Endothelial cell of umbilical vein (primary cell): ENCODE measurements around the gene DGKD. TPM values are rescaled to one million over a fixed set of nuclear protein-coding genes. Genes with fewer than 3 reads are reported as not detected.
A peak's percentile ranks its signal among the peaks of the same experiment; 100 is the strongest.

ENCODE experiments used
- BruUV-seq: library from RNA; stranded (reverse); fragments of 400-500 nt; replicated peaks from 2 replicates; lab custom pipeline; 2021; lab: Mats Ljungman, UMichigan
- CTCF ChIA-PET: fragments of 300-600, 350-600 bp; sonication (Branson Sonifier 250); formaldehyde crosslinking; loops from one replicate; lab custom pipeline; 2021; ENCODE audit warnings: antibody characterized with exemption, inconsistent platforms; lab: Charles Lee
- POLR2A ChIA-PET: fragments of 300-600, 350-600 bp; sonication (Branson Sonifier 250); formaldehyde crosslinking; loops from one replicate; lab custom pipeline; 2021; ENCODE audit warnings: antibody characterized with exemption, inconsistent platforms; lab: Charles Lee
- DNase-seq: peaks from one replicate; pipeline ENCODE4 v3.0.0-alpha.2; 2011; ENCODE audit warnings: low read depth, low spot score
- FAIRE-seq: peaks from 2 replicates; lab custom pipeline; 2011; peaks lifted over from hg19 to GRCh38; lab: Jason Lieb, UNC
- H2AFZ ChIP-seq: 2 replicates; pipeline ENCODE4 v1.6.0; 2012; ENCODE audit warnings: low read depth, low read length, control low read depth, inconsistent platforms
- H3K27ac ChIP-seq: 2 replicates; pipeline ENCODE4 v1.5.1; 2011; ENCODE audit warnings: low read depth, mild to moderate bottlenecking, control low read depth, low read length, moderate library complexity; ENCODE audit not compliant: insufficient read depth
- H3K27me3 ChIP-seq, 2 experiments: 2 replicates each; pipeline versions ENCODE4 v1.6.0 to v1.6.1; 2011; ENCODE audit warnings: low read length in 2 of 2, mixed read lengths in 1 of 2; ENCODE audit not compliant: control insufficient read depth in 2 of 2, insufficient read depth in 2 of 2
- H3K36me3 ChIP-seq, 2 experiments: 2 replicates in 1 of 2; 3 replicates in 1 of 2; pipeline ENCODE4 v1.5.1; 2011; ENCODE audit warnings: low read length in 2 of 2, mild to moderate bottlenecking in 1 of 2, moderate library complexity in 1 of 2; ENCODE audit not compliant: control insufficient read depth in 2 of 2, insufficient read depth in 2 of 2; ENCODE audit errors: extremely low read depth in 1 of 2
- H3K4me1 ChIP-seq: 3 replicates; pipeline ENCODE4 v1.5.1; 2011; ENCODE audit warnings: mild to moderate bottlenecking, low read length; ENCODE audit not compliant: control insufficient read depth, insufficient read depth; ENCODE audit errors: extremely low read depth
- H3K4me2 ChIP-seq: 2 replicates; pipeline ENCODE4 v1.6.1; 2011; ENCODE audit warnings: low read length, control low read depth, mixed read lengths; ENCODE audit not compliant: insufficient read depth
- H3K4me3 ChIP-seq, 3 experiments: fragments of 200-600 bp in 1 of 3; sonication (generic), shearing (Covaris generic) in 1 of 3; replicated peaks in 1 of 3; 2 replicates each; pipeline ENCODE4 v1.5.1; 2011 to 2016; ENCODE audit warnings: control low read depth in 3 of 3, low read length in 3 of 3, mild to moderate bottlenecking in 2 of 3, inconsistent platforms in 1 of 3, low read depth in 1 of 3, moderate library complexity in 1 of 3; ENCODE audit not compliant: insufficient read depth in 1 of 3
- H3K79me2 ChIP-seq: 2 replicates; pipeline ENCODE4 v1.6.0; 2012; ENCODE audit warnings: low read length, inconsistent platforms; ENCODE audit not compliant: control insufficient read depth, insufficient read depth
- H3K9ac ChIP-seq: replicated peaks from 2 replicates; pipeline ENCODE3; 2011; ENCODE audit warnings: low read length, control low read depth; ENCODE audit not compliant: insufficient read depth; ENCODE audit errors: extremely low read depth
- H3K9me1 ChIP-seq: replicated peaks from 3 replicates; pipeline ENCODE4 v1.6.0; 2011; ENCODE audit warnings: mild to moderate bottlenecking, low read length; ENCODE audit not compliant: control insufficient read depth, insufficient read depth; ENCODE audit errors: extremely low read depth
- H3K9me3 ChIP-seq: replicated peaks from 2 replicates; pipeline ENCODE4 v1.5.1; 2012; ENCODE audit warnings: low read length, inconsistent platforms; ENCODE audit not compliant: control insufficient read depth, insufficient read depth
- H4K20me1 ChIP-seq: replicated peaks from 2 replicates; pipeline ENCODE3; 2011; ENCODE audit warnings: mild to moderate bottlenecking, low read length; ENCODE audit not compliant: control insufficient read depth, insufficient read depth; ENCODE audit errors: extremely low read depth
- EZH2 ChIP-seq: IDR thresholded peaks from 2 replicates; pipeline ENCODE4 v1.6.1; 2012; ENCODE audit warnings: borderline replicate concordance, low read depth, mild to moderate bottlenecking, moderate library complexity, low read length, inconsistent platforms; ENCODE audit not compliant: severe bottlenecking
- FOS ChIP-seq: IDR thresholded peaks from 2 replicates; pipeline ENCODE4 v1.6.1; 2011; ENCODE audit warnings: mild to moderate bottlenecking, low read length, moderate library complexity, borderline replicate concordance; ENCODE audit not compliant: insufficient read depth
- GATA2 ChIP-seq: IDR thresholded peaks from 2 replicates; pipeline ENCODE4 v1.7.0; 2011; ENCODE audit warnings: low read depth, mild to moderate bottlenecking, moderate library complexity, mixed read lengths, low read length; ENCODE audit not compliant: insufficient read length, insufficient read depth
- JUN ChIP-seq: IDR thresholded peaks from 2 replicates; pipeline ENCODE4 v1.6.1; 2011; ENCODE audit warnings: borderline replicate concordance, low read depth; ENCODE audit not compliant: insufficient read length, insufficient read depth
- MYC ChIP-seq: IDR thresholded peaks from one replicate; pipeline ENCODE4 v1.6.1; 2011; ENCODE audit warnings: mild to moderate bottlenecking, low read depth, low read length
- POLR2A ChIP-seq: IDR thresholded peaks from 2 replicates; pipeline ENCODE4 v1.6.1; 2012; ENCODE audit warnings: low read depth, mild to moderate bottlenecking, control low read depth, low read length
- POLR2AphosphoS5 ChIP-seq: IDR thresholded peaks from 2 replicates; pipeline ENCODE4 v1.6.1; 2012; ENCODE audit warnings: low read depth, mild to moderate bottlenecking, control low read depth, low read length, moderate library complexity; ENCODE audit not compliant: insufficient read depth
- dilution Hi-C: fragments of 300-500 bp; cut with MboI; formaldehyde crosslinking; loops from one replicate; pipeline ENCODE4 v1.15.0; 2019; ENCODE audit warnings: low sequenced_read_pairs; ENCODE audit not compliant: extremely low pct_ligation_motif_present
- intact Hi-C: fragments of 100-400 bp; cut with micrococcal nuclease; formaldehyde crosslinking; loops from one replicate; pipeline ENCODE4 v1.10.0; 2022
- polyA plus RNA-seq, 4 experiments: library from polyadenylated mRNA; depleted of rRNA in 3 of 4; stranded (reverse) in 3 of 4; unstranded in 1 of 4; fragments of >200 nt; gene quantifications; 2 replicates each; pipeline versions ENCODE4 v1.2.1 to v1.2.3, GENCODE V29; 2011 to 2012; ENCODE audit warnings: missing spikeins in 1 of 4
- total RNA-seq: library from RNA; stranded (reverse); gene quantifications from 2 replicates; pipeline ENCODE4 v1.2.3, GENCODE V29; 2021
- TF ChIP-seq, protein P1 (sequence below), 2 donors: IDR thresholded peaks; 1 replicate in 1 of 2; 2 replicates in 1 of 2; pipeline ENCODE4 v1.5.1; 2011; ENCODE audit warnings: low read length in 2 of 2, mild to moderate bottlenecking in 2 of 2, moderate library complexity in 2 of 2, control low read depth in 1 of 2, inconsistent platforms in 1 of 2, low read depth in 1 of 2; ENCODE audit not compliant: insufficient read depth in 1 of 2; ENCODE audit errors: extremely low read depth in 1 of 2
- TF ChIP-seq, protein P2 (sequence below): IDR thresholded peaks from 2 replicates; pipeline ENCODE4 v1.6.1; 2011; ENCODE audit not compliant: insufficient read depth, insufficient read length

DGKD gene
- total and polyA plus RNA-seq, 2 donors (not counting 3 experiments of a cell fraction or from before 2014, with no cell fraction given): 10.8 to 36.6 TPM

DNA sequence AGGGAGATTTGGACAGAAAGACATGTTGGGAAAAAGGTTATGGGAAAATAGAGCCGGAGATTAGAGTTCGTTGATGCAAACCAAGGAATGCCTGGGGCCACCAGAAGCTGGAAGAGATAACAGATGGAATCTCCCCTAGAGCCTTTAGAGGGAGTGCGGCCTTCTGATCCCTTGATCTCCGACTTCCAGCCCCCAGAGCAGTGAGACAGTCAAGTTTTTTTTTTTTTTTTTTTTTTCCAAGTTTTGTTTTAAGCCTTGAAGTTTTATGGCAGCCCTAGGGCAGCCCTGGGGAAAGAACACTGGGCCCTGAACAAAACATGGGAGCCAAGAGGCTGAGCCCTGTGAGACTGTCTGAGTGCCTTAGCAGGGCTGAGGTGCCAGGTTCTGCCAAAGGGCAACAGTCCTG, 6.5 kb downstream of the DGKD start:
- Histone ChIP-seq H3K9ac (no peak overlapping the region), H2AFZ (no peak overlapping the region), H3K27ac (no peak overlapping the region), H3K4me2 (no peak overlapping the region), H4K20me1 (no peaks in the 10 kb centered on the region), H3K79me2 (peaks cover 7% of the 10 kb centered on the region), H3K36me3 (no peaks in the 10 kb centered on the region), H3K9me1 (no peaks in the 10 kb centered on the region), H3K4me1 (peaks cover 8% of the 10 kb centered on the region), H3K4me3 (no peak overlapping the region), H3K9me3 (no peaks in the 10 kb centered on the region), H3K27me3 (no peaks in the 10 kb centered on the region)
- dilution Hi-C loops (no loop called here), intact Hi-C loops (no loop called here)
- BruUV-seq: no TSS peak
- DNase-seq: peak; percentile 13
- no peak for TF ChIP-seq FOS
- no peak for TF ChIP-seq POLR2AphosphoS5
- TF ChIP-seq POLR2A: no peak
- TF ChIP-seq GATA2: no peak
- TF ChIP-seq EZH2: no peak
- TF ChIP-seq, protein P1, sequence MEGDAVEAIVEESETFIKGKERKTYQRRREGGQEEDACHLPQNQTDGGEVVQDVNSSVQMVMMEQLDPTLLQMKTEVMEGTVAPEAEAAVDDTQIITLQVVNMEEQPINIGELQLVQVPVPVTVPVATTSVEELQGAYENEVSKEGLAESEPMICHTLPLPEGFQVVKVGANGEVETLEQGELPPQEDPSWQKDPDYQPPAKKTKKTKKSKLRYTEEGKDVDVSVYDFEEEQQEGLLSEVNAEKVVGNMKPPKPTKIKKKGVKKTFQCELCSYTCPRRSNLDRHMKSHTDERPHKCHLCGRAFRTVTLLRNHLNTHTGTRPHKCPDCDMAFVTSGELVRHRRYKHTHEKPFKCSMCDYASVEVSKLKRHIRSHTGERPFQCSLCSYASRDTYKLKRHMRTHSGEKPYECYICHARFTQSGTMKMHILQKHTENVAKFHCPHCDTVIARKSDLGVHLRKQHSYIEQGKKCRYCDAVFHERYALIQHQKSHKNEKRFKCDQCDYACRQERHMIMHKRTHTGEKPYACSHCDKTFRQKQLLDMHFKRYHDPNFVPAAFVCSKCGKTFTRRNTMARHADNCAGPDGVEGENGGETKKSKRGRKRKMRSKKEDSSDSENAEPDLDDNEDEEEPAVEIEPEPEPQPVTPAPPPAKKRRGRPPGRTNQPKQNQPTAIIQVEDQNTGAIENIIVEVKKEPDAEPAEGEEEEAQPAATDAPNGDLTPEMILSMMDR (IDR thresholded peaks at IDR 0.05; ENCODE audit: extremely low read depth in 1 of 2, insufficient read depth in 1 of 2, low read depth in 1 of 2, low read length in 2 of 2): no peak
- no peak for TF ChIP-seq MYC
- TF ChIP-seq, protein P2, sequence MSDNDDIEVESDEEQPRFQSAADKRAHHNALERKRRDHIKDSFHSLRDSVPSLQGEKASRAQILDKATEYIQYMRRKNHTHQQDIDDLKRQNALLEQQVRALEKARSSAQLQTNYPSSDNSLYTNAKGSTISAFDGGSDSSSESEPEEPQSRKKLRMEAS: no peak
- no peak for TF ChIP-seq JUN
- POLR2A ChIA-PET: no interaction called here
- CTCF ChIA-PET: interaction anchor here (0.7 to 0.9 kb wide), 2 partner anchors 74 to 83 kb away, joined by 3 read pairs; no protein-coding TSS in a partner anchor
- no peak for FAIRE-seq
